Retinal pigment epithelial cell (primary cell): ENCODE results near the gene TPD52L1.
"Not testable (repeated sequence)": the region's sequence is repeated elsewhere in the genome, so short reads cannot be mapped to it uniquely, and the experiment has no call there.

ENCODE experiments used
- DNase-seq: peaks from one replicate; pipeline ENCODE4 v3.0.0-alpha.2; 2010; ENCODE audit warnings: low read depth
- H3K4me3 ChIP-seq: 2 replicates; pipeline ENCODE4 v1.5.1; 2011; ENCODE audit warnings: mild to moderate bottlenecking, low read length, control low read depth, moderate library complexity
- CTCF ChIP-seq: conservative IDR thresholded peaks from 2 replicates; pipeline ENCODE4 v1.5.1; 2011; ENCODE audit warnings: low read depth, low read length, control low read depth, inconsistent platforms

Gene TPD52L1

GRCh38 chr6:125154118-125154760, 666 bp downstream of the TPD52L1 start:
- H3K4me3 ChIP-seq: peak overlapping the region; percentile 92
- DNase-seq: no peak
- TF ChIP-seq CTCF: no peak

GRCh38 chr6:125154761-125155135, 1.2 kb downstream of the TPD52L1 start:
- peak; percentile 52 for TF ChIP-seq CTCF
- DNase-seq: no peak
- H3K4me3 ChIP-seq: peak overlapping the region; percentile 92

- no peak for TF ChIP-seq CTCF
- no peak for DNase-seq
- peak overlapping the region; percentile 92 for H3K4me3 ChIP-seq
Measured at GRCh38 chr6:125155344-125155743, 1.8 kb downstream of the TPD52L1 start.

- H3K4me3 ChIP-seq: no peak overlapping the region
- no peak for DNase-seq
- TF ChIP-seq CTCF: no peak
Measured at GRCh38 chr6:125156496-125156895, 2.9 kb downstream of the TPD52L1 start.

- TF ChIP-seq CTCF: no peak
- H3K4me3 ChIP-seq: no peak overlapping the region
- DNase-seq: no peak
Measured at GRCh38 chr6:125157280-125157679, 3.7 kb downstream of the TPD52L1 start.

GRCh38 chr6:125157725-125158124, 4.2 kb downstream of the TPD52L1 start:
- TF ChIP-seq CTCF: no peak
- DNase-seq: no peak
- no peak overlapping the region for H3K4me3 ChIP-seq

- H3K4me3 ChIP-seq, DNase-seq: not testable (repeated sequence)
Measured at GRCh38 chr6:125163339-125163738, 9.8 kb downstream of the TPD52L1 start.

- no peak for TF ChIP-seq CTCF
- DNase-seq: no peak
- H3K4me3 ChIP-seq: no peak overlapping the region
Measured at GRCh38 chr6:125163811-125164210, 10.2 kb downstream of the TPD52L1 start.
